Caco-2 (cell line): ENCODE measurements around the gene MUC6. TPM values are rescaled to one million over a fixed set of nuclear protein-coding genes. Genes with fewer than 3 reads are reported as not detected.

Source experiments
- BruUV-seq: library from RNA; stranded (reverse); fragments of 400-500 nt; replicated peaks from 2 replicates; lab custom pipeline; 2021; lab: Mats Ljungman, UMichigan
- CTCF ChIA-PET: fragments of 300-600 bp; sonication (Branson Sonifier 250); formaldehyde crosslinking; loops from one replicate; lab custom pipeline; 2022; ENCODE audit warnings: antibody characterized with exemption; lab: Charles Lee
- POLR2A ChIA-PET: fragments of 300-600 bp; sonication (Branson Sonifier 250); formaldehyde crosslinking; loops from one replicate; lab custom pipeline; 2022; ENCODE audit warnings: antibody characterized with exemption; lab: Charles Lee
- DNase-seq, 2 experiments: peaks; one replicate each; pipeline versions ENCODE4 v3.0.0 to v3.0.0-alpha.2; 2020 to 2022
- H3K27me3 ChIP-seq: replicated peaks from 2 replicates; pipeline ENCODE4 v1.6.0; 2011; ENCODE audit warnings: low read length; ENCODE audit not compliant: control insufficient read depth, insufficient read depth
- H3K36me3 ChIP-seq: 2 replicates; pipeline ENCODE4 v1.5.1; 2011; ENCODE audit warnings: low read length; ENCODE audit not compliant: control insufficient read depth, insufficient read depth
- H3K4me1 ChIP-seq: fragments of 250-450 bp; sonication (Bioruptor Pico); 2 replicates; pipeline ENCODE4 v1.5.1; 2020; ENCODE audit warnings: mild to moderate bottlenecking
- H3K4me3 ChIP-seq: 2 replicates; pipeline ENCODE4 v1.5.1; 2011; ENCODE audit warnings: low read depth, mild to moderate bottlenecking, control low read depth, low read length
- H3K9me3 ChIP-seq: fragments of 250-450 bp; sonication (Bioruptor Pico); 2 replicates; pipeline ENCODE4 v1.5.1; 2020; ENCODE audit warnings: mild to moderate bottlenecking, moderate library complexity
- H3K27ac Mint-ChIP-seq: one replicate; pipeline ENCODE4 v1.8.0; 2022; ENCODE audit warnings: mixed read lengths; ENCODE audit not compliant: unreplicated experiment
- H3K27me3 Mint-ChIP-seq: one replicate; pipeline ENCODE4 v1.8.0; 2022; ENCODE audit warnings: mixed read lengths; ENCODE audit not compliant: insufficient read depth, unreplicated experiment
- H3K36me3 Mint-ChIP-seq: one replicate; pipeline ENCODE4 v1.8.0; 2022; ENCODE audit warnings: mild to moderate bottlenecking, mixed read lengths; ENCODE audit not compliant: insufficient read depth, unreplicated experiment
- H3K4me1 Mint-ChIP-seq: one replicate; pipeline ENCODE4 v1.8.0; 2022; ENCODE audit warnings: low read depth, mixed read lengths; ENCODE audit not compliant: unreplicated experiment
- H3K4me3 Mint-ChIP-seq: one replicate; pipeline ENCODE4 v1.8.0; 2022; ENCODE audit warnings: mild to moderate bottlenecking, moderate library complexity, mixed read lengths; ENCODE audit not compliant: unreplicated experiment
- H3K9me3 Mint-ChIP-seq: one replicate; pipeline ENCODE4 v1.8.0; 2022; ENCODE audit warnings: mixed read lengths; ENCODE audit not compliant: unreplicated experiment
- intact Hi-C: fragments of 100-400 bp; cut with micrococcal nuclease; formaldehyde crosslinking; loops from one replicate; pipeline ENCODE4 v1.10.0; 2022; ENCODE audit not compliant: unreplicated experiment
- total RNA-seq: library from RNA; stranded (reverse); gene quantifications from 2 replicates; pipeline ENCODE4 v1.2.3, GENCODE V29; 2022
- TF ChIP-seq, protein P1 (sequence below), 2 experiments: fragments of 200-600 bp in 1 of 2; IDR thresholded peaks; 1 replicate in 1 of 2; 2 replicates in 1 of 2; pipeline versions ENCODE4 v1.5.1 to v1.8.0; 2011 to 2022; ENCODE audit warnings: antibody characterized with exemption in 1 of 2, control low read depth in 1 of 2, inconsistent platforms in 1 of 2, low read depth in 1 of 2, low read length in 1 of 2, mild to moderate bottlenecking in 1 of 2, moderate library complexity in 1 of 2; ENCODE audit not compliant: insufficient read depth in 1 of 2, severe bottlenecking in 1 of 2, unreplicated experiment in 1 of 2

MUC6 gene
- total RNA-seq, 1 experiment from 2014 or later, result not detected

DNA sequence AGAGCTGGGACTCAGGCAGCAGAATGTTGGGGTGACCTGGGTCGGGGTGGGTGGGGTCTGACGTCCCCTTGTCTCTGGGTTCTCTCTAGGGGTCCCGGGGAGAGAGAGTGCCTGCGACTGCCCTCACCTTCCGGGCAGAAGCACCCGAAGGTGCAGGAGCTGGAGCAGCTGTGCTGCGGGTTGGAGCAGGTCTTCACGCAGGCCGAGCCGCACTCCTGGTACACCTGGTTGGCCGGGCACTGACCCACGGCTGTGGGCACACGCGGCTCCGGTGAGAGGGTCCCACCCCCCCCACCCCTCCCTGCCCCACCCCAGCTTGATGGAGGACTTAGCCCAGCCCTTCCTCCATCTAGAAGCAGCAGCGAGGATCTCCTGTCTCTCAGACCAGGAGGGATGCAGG is 6.4 kb downstream of the MUC6 start:
- no peaks in the 10 kb centered on the region for H3K27me3 ChIP-seq
- DNase-seq, result no peak
- H3K9me3 ChIP-seq, result no peaks in the 10 kb centered on the region
- no TSS peak for BruUV-seq
- TF ChIP-seq, protein P1, sequence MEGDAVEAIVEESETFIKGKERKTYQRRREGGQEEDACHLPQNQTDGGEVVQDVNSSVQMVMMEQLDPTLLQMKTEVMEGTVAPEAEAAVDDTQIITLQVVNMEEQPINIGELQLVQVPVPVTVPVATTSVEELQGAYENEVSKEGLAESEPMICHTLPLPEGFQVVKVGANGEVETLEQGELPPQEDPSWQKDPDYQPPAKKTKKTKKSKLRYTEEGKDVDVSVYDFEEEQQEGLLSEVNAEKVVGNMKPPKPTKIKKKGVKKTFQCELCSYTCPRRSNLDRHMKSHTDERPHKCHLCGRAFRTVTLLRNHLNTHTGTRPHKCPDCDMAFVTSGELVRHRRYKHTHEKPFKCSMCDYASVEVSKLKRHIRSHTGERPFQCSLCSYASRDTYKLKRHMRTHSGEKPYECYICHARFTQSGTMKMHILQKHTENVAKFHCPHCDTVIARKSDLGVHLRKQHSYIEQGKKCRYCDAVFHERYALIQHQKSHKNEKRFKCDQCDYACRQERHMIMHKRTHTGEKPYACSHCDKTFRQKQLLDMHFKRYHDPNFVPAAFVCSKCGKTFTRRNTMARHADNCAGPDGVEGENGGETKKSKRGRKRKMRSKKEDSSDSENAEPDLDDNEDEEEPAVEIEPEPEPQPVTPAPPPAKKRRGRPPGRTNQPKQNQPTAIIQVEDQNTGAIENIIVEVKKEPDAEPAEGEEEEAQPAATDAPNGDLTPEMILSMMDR (IDR thresholded peaks at IDR 0.05; ENCODE audit: insufficient read depth in 1 of 2, low read depth in 1 of 2, low read length in 1 of 2, severe bottlenecking in 1 of 2, unreplicated experiment in 1 of 2), result no peak
- H3K4me3 Mint-ChIP-seq, result no peak overlapping the region
- CTCF ChIA-PET, result no interaction called here
- H3K4me3 ChIP-seq, result no peak overlapping the region
- no peaks in the 10 kb centered on the region for H3K4me1 ChIP-seq
- peaks cover 13% of the 10 kb centered on the region for H3K36me3 Mint-ChIP-seq
- H3K36me3 ChIP-seq, result no peaks in the 10 kb centered on the region
- intact Hi-C loops, result no loop called here
- H3K4me1 Mint-ChIP-seq, result no peaks in the 10 kb centered on the region
- H3K27me3 Mint-ChIP-seq, result no peaks in the 10 kb centered on the region
- no peaks in the 10 kb centered on the region for H3K9me3 Mint-ChIP-seq
- POLR2A ChIA-PET, result no interaction called here
- no peak overlapping the region for H3K27ac Mint-ChIP-seq

DNA sequence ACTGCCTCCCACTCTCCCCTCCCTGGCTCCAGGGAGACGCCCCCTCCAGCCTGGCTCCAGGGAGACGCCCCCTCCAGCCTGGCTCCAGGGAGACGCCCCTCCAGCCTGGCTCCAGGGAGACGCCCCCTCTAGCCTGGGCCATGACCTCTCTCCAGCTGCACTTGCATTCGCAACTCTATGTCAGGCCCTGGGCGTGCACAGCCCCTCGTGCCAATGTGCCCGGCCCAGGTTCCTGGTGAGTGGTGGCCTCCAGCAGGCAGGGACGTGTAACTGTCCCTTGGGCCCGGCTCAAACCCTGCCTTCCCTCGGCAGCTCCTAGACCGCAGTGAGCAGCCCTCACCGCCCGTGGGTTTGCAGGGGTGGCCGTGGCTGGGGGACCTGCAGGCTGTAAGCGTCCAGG is 6.9 kb downstream of the MUC6 start:
- Mint-ChIP-seq H3K36me3 (peaks cover 13% of the 10 kb centered on the region), H3K9me3 (no peaks in the 10 kb centered on the region), H3K27me3 (no peaks in the 10 kb centered on the region), H3K27ac (no peak overlapping the region), H3K4me1 (no peaks in the 10 kb centered on the region), H3K4me3 (no peak overlapping the region)
- Histone ChIP-seq H3K36me3 (no peaks in the 10 kb centered on the region), H3K4me1 (no peaks in the 10 kb centered on the region), H3K9me3 (no peaks in the 10 kb centered on the region), H3K27me3 (no peaks in the 10 kb centered on the region), H3K4me3 (no peak overlapping the region)
- intact Hi-C loops, result no loop called here
- CTCF ChIA-PET, result no interaction called here
- DNase-seq, result no peak
- BruUV-seq, result no TSS peak
- TF ChIP-seq, protein P1 (IDR thresholded peaks at IDR 0.05; ENCODE audit: insufficient read depth in 1 of 2, low read depth in 1 of 2, low read length in 1 of 2, severe bottlenecking in 1 of 2, unreplicated experiment in 1 of 2), result no peak
- POLR2A ChIA-PET, result no interaction called here

DNA sequence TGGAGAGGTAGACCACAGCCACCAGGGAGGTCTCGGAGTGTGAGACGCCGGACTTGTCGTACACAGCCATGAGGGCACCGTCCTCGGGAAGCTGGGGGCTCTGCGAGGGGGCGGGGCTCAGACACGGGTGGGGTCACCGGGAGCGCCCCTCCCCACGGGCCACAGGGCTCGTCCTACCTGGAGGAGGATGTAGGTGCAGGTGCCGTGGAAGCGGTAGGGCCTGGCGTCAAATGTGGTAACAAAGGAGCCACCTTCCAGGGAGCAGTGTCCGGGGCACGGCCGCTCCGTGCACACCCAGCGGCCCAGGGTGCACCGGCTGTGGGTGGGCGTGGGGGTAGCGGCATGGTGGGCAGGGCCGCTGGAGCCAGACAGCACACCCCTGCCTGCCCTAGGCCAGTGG is 7.5 kb downstream of the MUC6 start:
- Histone ChIP-seq H3K9me3 (no peaks in the 10 kb centered on the region), H3K36me3 (no peaks in the 10 kb centered on the region), H3K4me1 (no peaks in the 10 kb centered on the region), H3K27me3 (no peaks in the 10 kb centered on the region), H3K4me3 (no peak overlapping the region)
- intact Hi-C loops, result no loop called here
- H3K9me3 Mint-ChIP-seq, result no peaks in the 10 kb centered on the region
- POLR2A ChIA-PET, result no interaction called here
- CTCF ChIA-PET, result no interaction called here
- BruUV-seq, result no TSS peak
- no peak for DNase-seq
- TF ChIP-seq, protein P1 (IDR thresholded peaks at IDR 0.05; ENCODE audit: insufficient read depth in 1 of 2, low read depth in 1 of 2, low read length in 1 of 2, severe bottlenecking in 1 of 2, unreplicated experiment in 1 of 2), result no peak
- peaks cover 13% of the 10 kb centered on the region for H3K36me3 Mint-ChIP-seq
- no peak overlapping the region for H3K4me3 Mint-ChIP-seq
- no peaks in the 10 kb centered on the region for H3K4me1 Mint-ChIP-seq
- H3K27me3 Mint-ChIP-seq, result no peaks in the 10 kb centered on the region
- H3K27ac Mint-ChIP-seq, result no peak overlapping the region
